ENCODE measurements around the gene LANCL2.

The LANCL2 gene, protein sequence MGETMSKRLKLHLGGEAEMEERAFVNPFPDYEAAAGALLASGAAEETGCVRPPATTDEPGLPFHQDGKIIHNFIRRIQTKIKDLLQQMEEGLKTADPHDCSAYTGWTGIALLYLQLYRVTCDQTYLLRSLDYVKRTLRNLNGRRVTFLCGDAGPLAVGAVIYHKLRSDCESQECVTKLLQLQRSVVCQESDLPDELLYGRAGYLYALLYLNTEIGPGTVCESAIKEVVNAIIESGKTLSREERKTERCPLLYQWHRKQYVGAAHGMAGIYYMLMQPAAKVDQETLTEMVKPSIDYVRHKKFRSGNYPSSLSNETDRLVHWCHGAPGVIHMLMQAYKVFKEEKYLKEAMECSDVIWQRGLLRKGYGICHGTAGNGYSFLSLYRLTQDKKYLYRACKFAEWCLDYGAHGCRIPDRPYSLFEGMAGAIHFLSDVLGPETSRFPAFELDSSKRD

GRCh38 chr7:55365205-55365674 lies at the start of gene LANCL2:
Gene LANCL2 (plus strand): TSS chr7:55365337. CDS start chr7:55366026, 689 bp downstream.
- TF ChIP-seq, protein P1, sequence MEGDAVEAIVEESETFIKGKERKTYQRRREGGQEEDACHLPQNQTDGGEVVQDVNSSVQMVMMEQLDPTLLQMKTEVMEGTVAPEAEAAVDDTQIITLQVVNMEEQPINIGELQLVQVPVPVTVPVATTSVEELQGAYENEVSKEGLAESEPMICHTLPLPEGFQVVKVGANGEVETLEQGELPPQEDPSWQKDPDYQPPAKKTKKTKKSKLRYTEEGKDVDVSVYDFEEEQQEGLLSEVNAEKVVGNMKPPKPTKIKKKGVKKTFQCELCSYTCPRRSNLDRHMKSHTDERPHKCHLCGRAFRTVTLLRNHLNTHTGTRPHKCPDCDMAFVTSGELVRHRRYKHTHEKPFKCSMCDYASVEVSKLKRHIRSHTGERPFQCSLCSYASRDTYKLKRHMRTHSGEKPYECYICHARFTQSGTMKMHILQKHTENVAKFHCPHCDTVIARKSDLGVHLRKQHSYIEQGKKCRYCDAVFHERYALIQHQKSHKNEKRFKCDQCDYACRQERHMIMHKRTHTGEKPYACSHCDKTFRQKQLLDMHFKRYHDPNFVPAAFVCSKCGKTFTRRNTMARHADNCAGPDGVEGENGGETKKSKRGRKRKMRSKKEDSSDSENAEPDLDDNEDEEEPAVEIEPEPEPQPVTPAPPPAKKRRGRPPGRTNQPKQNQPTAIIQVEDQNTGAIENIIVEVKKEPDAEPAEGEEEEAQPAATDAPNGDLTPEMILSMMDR (IDR thresholded peaks at IDR 0.05): no peak

GRCh38 chr7:55325371-55325792 lies 39.8 kb upstream of the LANCL2 start:
- TF ChIP-seq, protein P1 (IDR thresholded peaks at IDR 0.05): no peak

GRCh38 chr7:55326081-55326835 lies 38.9 kb upstream of the LANCL2 start:
- TF ChIP-seq, protein P1 (IDR thresholded peaks at IDR 0.05): no peak

- TF ChIP-seq, protein P1 (IDR thresholded peaks at IDR 0.05): no peak
Observed at GRCh38 chr7:55326945-55327626, 38.1 kb upstream of the LANCL2 start.

DNA sequence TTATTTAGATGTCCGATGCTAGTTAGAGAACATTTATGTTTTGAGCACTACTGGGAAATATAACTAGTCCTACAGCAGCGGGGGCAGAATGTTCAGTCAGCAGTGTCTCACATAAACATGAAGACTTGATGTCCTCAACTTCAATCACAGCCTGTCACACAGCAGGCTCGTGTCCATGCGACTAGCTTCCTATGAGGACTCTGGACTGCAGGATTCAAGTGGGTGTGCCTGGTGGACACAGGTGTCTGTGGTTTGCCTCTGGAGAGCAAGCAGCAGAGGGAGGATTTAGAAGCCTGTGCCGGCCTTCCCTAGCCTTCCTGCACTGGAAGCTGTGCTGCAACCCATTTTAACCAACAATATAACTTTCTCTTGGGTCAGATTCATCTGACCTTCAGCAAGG lies 30.0 kb upstream of the LANCL2 start:
- TF ChIP-seq, protein P1 (IDR thresholded peaks at IDR 0.05): no peak

GRCh38 chr7:55335786-55336185 lies 29.4 kb upstream of the LANCL2 start:
- TF ChIP-seq, protein P1 (IDR thresholded peaks at IDR 0.05): no peak

DNA sequence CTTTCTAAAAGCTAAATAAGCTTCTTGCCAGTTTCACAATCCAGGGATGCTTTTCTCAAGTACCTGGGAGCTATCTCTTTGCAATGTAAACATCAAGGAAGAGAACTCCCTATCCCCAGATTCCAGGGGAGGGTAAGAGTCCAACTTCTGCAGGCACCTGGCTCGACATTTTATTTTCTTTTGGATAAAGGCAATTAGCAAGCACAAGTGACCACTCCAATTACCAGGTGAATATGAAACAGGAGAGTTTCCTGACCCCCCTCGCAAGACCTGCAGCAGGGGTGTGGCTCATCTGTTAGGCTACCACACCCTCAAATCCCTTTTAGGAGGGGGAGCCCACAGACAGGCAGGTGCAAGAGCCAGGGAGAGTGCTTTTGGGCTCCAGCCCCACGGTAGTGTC lies 28.6 kb upstream of the LANCL2 start:
- TF ChIP-seq, protein P1 (IDR thresholded peaks at IDR 0.05): no peak

All from LNCAP (cell line).